ENCODE data around the gene RASD2.
A peak's percentile ranks its signal among the peaks of the same experiment; 100 is the strongest.

The RASD2 gene

DNA sequence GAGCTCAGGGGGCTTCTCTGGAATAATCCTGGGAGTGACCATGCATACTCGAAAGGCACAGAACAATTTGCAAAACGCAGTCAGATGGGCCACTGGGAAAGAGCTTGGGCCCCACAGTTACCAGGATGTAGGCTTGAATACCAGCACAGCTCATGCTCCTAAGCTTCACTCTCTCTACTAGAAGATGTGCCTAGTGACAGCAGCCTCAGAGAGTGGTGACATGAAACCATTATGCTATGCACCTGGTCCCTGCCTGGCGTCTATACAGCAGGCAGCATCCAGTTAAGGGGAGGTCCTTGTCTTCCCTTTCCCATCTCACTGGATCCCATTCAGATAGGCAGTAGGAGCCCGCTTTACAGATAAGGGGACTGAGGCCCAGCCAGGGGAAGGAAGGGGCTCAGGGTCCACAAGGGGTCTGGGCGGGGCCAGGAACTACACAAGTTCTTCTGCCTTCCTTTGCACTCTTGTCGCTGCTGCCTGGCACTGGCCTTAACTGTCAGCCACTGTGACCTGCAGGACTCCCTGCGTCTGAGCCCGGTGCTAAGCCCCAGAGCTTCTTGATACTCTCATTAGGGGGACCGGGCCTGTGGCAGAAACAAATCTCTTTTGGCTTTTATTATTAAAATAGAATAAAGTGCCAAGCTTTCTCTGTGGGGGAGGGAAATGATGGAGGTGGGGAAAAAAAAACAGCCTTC is 21.2 kb upstream of the RASD2 start:
- TF ChIP-seq, protein P1, sequence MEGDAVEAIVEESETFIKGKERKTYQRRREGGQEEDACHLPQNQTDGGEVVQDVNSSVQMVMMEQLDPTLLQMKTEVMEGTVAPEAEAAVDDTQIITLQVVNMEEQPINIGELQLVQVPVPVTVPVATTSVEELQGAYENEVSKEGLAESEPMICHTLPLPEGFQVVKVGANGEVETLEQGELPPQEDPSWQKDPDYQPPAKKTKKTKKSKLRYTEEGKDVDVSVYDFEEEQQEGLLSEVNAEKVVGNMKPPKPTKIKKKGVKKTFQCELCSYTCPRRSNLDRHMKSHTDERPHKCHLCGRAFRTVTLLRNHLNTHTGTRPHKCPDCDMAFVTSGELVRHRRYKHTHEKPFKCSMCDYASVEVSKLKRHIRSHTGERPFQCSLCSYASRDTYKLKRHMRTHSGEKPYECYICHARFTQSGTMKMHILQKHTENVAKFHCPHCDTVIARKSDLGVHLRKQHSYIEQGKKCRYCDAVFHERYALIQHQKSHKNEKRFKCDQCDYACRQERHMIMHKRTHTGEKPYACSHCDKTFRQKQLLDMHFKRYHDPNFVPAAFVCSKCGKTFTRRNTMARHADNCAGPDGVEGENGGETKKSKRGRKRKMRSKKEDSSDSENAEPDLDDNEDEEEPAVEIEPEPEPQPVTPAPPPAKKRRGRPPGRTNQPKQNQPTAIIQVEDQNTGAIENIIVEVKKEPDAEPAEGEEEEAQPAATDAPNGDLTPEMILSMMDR (conservative IDR thresholded peaks at IDR 0.05; ENCODE audit: low read length) = no peak
- no peak overlapping the region for H3K4me3 ChIP-seq (ENCODE audit: low read length)
- no peak for DNase-seq (ENCODE audit: low read depth)

DNA sequence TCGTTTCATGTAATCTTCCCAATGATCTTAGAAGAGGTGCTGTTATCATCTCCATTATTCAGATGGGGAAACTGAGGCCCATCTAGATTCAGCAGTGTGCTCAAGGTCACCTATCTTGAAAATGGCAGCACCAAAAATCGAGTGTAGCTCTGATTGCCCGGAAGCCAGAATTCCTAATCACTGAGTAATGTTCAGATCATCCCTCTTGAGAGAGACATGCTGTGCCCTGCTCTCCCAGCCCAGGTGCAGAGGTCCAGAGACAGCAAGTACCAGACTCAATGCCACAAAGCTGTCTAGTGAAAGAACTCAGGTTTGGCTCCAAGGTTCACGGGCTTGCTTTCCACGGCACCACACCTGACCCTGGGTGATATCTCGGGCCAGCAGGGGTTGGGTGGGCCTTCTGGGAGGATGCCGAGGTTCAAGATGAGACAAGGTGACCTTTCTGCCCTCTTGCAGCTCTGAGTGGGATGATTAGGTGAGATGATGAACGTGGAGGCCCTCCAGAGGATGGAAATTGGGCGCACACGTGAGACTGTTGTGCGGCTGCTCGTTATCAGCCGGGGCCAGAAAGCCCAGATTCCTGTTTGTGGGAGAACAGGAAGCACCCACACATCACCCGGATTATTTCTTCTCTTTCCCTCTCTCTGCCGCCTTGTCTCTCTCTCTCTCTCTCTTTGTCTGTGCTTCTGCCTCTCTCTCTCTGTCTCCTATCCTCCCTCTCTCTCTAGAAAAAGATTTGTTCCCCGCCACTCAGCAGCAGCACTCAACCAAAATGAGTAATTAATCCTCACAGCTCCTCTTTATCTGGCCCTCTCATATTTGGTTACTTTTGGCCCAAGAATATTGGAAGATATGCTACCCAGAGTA is 19.0 kb upstream of the RASD2 start:
- H3K4me3 ChIP-seq (ENCODE audit: low read length) = no peak overlapping the region
- no peak for DNase-seq (ENCODE audit: low read depth)
- TF ChIP-seq, protein P1 (conservative IDR thresholded peaks at IDR 0.05; ENCODE audit: low read length) = no peak

DNA sequence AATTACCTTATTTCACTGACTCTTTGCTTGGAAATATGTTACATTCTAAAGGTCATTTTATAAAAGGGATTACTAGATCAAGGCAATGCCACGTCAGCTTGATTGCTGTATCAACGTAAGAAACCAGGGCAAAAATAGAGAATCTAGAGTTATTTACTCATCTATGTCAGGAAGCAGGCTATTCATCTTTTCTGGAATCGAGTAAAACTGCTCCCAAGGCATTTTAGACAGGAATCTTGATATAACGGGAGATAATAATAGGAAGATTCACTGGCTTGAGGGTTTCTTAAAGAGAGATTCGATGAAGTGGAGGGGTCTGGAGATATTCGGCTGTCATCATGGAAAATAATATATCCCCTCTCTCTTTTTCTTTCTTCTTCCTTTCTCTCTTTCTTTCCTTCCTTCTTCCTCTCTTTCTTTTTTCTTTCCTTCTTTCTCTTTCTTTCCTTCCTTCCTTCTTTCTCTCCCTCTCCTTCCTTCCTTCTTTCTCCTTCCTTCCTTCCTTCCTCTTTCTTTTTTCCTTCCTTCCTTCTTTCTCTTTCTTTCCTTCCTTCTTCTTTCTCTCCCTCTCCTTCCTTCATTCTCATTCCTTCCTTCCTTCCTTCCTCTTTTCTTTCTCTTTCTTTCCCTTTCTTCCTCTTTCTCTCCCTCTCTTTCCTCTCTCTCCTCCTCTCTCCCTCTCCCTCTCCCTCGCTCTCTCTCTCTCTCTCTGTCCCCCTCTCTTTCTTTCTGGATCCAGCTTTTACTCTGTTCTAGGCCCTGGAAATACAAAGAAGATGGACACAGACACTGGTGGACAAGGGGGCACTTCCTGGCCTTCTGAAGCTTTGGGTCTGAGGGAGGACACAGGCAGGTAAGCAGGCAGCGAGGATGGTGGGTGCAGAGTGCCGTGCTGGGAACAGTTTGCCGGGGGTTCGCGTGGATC is 18.1 kb upstream of the RASD2 start:
- DNase-seq (ENCODE audit: low read depth) = no peak
- H3K4me3 ChIP-seq (ENCODE audit: low read length) = no peak overlapping the region
- TF ChIP-seq, protein P1 (conservative IDR thresholded peaks at IDR 0.05; ENCODE audit: low read length) = no peak

DNA sequence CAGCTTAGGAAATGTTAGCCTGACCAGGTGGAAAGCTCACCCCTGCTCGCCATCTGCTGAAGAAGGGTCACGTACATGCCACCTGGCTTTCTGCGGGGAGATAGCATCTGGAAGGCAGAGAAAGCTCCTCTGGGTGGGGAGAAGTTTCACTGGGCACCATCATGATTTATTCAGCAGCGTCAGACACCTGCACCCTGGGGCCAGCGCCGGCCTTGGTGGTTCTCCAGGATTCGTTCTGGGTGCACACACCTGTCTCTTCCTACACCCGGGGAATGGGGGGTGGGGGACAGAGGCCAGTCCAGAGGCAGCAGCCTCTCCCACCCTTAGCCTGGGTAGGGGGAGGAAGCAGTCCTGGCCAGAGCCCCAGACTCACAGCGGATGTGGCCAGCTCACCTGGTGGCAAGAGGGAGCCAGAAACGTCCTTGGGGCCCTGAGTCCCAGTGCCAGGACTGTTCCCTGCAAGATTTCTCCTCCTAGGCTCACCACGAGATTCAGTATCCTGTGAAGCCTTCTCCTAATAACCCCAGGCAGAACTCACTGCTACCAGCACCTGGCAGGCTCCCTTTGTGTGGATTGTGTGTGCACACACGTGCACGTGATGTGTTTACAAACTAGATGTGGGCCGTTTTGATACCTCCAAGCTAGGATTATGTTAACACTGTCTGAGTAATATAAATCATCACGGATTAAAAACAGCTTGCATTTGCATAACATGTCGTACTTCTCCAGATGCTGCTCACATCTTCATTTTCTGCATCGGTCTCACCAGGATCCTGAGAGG is 17.3 kb upstream of the RASD2 start:
- TF ChIP-seq, protein P1 (conservative IDR thresholded peaks at IDR 0.05; ENCODE audit: low read length) = no peak; the same call in 1 of the 2 replicates
- no peak for DNase-seq (ENCODE audit: low read depth)

DNA sequence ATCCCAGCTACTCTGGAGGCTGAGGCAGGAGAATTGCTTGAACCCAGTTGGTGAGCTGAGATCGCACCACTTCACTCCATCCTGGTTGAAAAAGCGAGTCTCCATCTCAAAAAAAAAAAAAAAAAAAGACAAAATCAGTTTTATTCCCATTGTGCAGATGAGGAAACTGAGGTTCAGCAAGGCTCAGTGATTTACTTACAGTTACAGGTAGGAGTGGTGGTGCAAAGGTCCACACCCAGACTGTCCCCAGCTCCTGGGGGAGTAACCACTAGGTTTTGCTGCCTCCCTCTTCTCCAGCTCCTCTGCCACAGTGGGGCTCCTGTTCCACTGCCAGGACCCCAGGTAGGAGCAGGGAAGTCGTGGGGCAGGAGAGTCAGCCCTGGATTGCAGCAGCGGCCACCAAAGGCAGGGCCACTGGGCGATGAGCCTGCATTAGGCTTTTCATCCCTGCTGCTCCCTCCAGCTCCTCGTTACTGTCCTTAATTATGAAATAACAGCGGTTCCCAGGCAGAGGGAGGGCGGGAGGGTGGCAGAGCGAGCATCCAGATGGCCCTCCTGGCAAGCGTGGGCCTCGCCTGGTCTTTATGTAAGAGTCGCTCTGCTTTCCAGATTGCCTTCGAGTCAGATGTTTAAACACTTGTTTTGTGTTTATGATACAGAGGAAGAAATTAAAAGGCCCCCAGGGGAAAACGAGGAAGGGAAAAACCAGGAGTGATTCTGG is 15.5 kb upstream of the RASD2 start:
- DNase-seq (ENCODE audit: low read depth) = peak; percentile 81
- no peak overlapping the region for H3K4me3 ChIP-seq (ENCODE audit: low read length)
- TF ChIP-seq, protein P1 (conservative IDR thresholded peaks at IDR 0.05; ENCODE audit: low read length) = no peak

More for the DNA sequence above, 17.3 kb upstream of the RASD2 start:
- no peak overlapping the region for H3K4me3 ChIP-seq (ENCODE audit: low read length)
